Measurements from ENCODE around the gene IGFBP2.

IGFBP2 gene

GRCh38 chr2:216710551-216711301 lies 77.5 kb downstream of the IGFBP2 start:
- TF ChIP-seq Cebpa-rat (IDR thresholded peaks at IDR 0.05): no peak
- H3K27me3 ChIP-seq: peaks cover 4% of the 10 kb centered on the region; the same call in 1 of the 2 replicates
- no peak overlapping the region for H3K27ac ChIP-seq
- H3K9ac ChIP-seq: no peak overlapping the region
- no peaks in the 10 kb centered on the region for H4K20me1 ChIP-seq
- H3K9me3 ChIP-seq: peaks cover 6% of the 10 kb centered on the region; the same call in 1 of the 2 replicates
- H3K4me3 ChIP-seq: no peak overlapping the region
- no peaks in the 10 kb centered on the region for H3K36me3 ChIP-seq
- H3K4me2 ChIP-seq: no peak overlapping the region
- H3K4me1 ChIP-seq: 0 out of 2 replicates have a peak, but pooled peaks cover 5% of the 10 kb centered on the region

- H3K4me2 ChIP-seq: no peak overlapping the region
- no peak overlapping the region for H3K27ac ChIP-seq
- TF ChIP-seq Cebpa-rat (IDR thresholded peaks at IDR 0.05): no peak
- peaks cover 6% of the 10 kb centered on the region; the same call in 1 of the 2 replicates for H3K9me3 ChIP-seq
- H4K20me1 ChIP-seq: no peaks in the 10 kb centered on the region
- no peaks in the 10 kb centered on the region for H3K36me3 ChIP-seq
- H3K9ac ChIP-seq: no peak overlapping the region
- 0 out of 2 replicates have a peak, but pooled peaks cover 5% of the 10 kb centered on the region for H3K4me1 ChIP-seq
- H3K4me3 ChIP-seq: no peak overlapping the region
- peaks cover 4% of the 10 kb centered on the region; the same call in 1 of the 2 replicates for H3K27me3 ChIP-seq
These were observed 78.1 kb downstream of the IGFBP2 start for GRCh38 chr2:216711348-216711747.

GRCh38 chr2:216713691-216714336 lies 80.6 kb downstream of the IGFBP2 start:
- TF ChIP-seq Cebpa-rat (IDR thresholded peaks at IDR 0.05): no peak
- H3K4me2 ChIP-seq: no peak overlapping the region
- H3K27me3 ChIP-seq: peaks cover 4% of the 10 kb centered on the region; the same call in 1 of the 2 replicates
- H3K27ac ChIP-seq: no peak overlapping the region
- no peaks in the 10 kb centered on the region for H4K20me1 ChIP-seq
- H3K36me3 ChIP-seq: no peaks in the 10 kb centered on the region
- H3K9me3 ChIP-seq: 0 out of 2 replicates have a peak, but pooled peaks cover under 1% of the 10 kb centered on the region
- H3K9ac ChIP-seq: no peak overlapping the region
- H3K4me3 ChIP-seq: no peak overlapping the region
- 0 out of 2 replicates have a peak, but pooled peaks cover 5% of the 10 kb centered on the region for H3K4me1 ChIP-seq

All from BLaER1 (cell line).